NB4 (cell line): ENCODE data around the gene SGTA.

Experiments
- DNase-seq: peaks from one replicate; pipeline ENCODE4 v3.0.0; 2010; ENCODE audit warnings: low read depth
- H3K4me3 ChIP-seq: one replicate; pipeline ENCODE4 v1.5.1; 2011; ENCODE audit warnings: mild to moderate bottlenecking, low read depth, low read length, moderate library complexity
- MYC ChIP-seq: IDR thresholded peaks from 2 replicates; pipeline ENCODE4 v1.6.1; 2011; ENCODE audit warnings: low read depth, low read length
- POLR2A ChIP-seq: IDR thresholded peaks from 2 replicates; pipeline ENCODE4 v1.6.1; 2011; ENCODE audit warnings: mild to moderate bottlenecking; ENCODE audit not compliant: insufficient read length; ENCODE audit errors: extremely low read depth
- TF ChIP-seq, protein P1 (sequence below): IDR thresholded peaks from 2 replicates; pipeline ENCODE4 v1.6.1; 2011; ENCODE audit warnings: low read depth, low read length
- TF ChIP-seq, protein P2 (sequence below): IDR thresholded peaks from one replicate; pipeline ENCODE4 v1.5.1; 2012; ENCODE audit warnings: low read depth, low read length

SGTA gene

DNA sequence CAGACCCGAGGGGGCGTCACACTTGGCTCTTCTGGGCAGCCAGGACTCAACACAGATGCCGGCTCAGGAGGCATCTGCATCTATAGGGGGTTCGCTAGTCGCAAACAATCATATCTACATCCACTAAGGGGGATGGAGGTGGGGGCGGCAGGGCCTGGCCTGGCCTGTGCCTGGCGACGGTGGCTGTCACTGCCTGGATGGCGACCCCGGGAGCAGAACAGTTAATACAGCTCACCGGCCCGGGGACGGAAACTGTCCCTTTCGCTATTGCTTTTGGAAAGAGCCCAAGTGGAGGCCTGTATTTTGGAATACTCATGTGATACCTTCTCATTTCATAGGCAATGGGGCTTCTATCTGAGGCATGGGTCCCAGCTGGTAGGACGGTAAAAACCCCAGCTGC lies 17.7 kb downstream of the SGTA start:
- no peak for DNase-seq
- H3K4me3 ChIP-seq = no peak overlapping the region
- TF ChIP-seq, protein P1, sequence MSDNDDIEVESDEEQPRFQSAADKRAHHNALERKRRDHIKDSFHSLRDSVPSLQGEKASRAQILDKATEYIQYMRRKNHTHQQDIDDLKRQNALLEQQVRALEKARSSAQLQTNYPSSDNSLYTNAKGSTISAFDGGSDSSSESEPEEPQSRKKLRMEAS = no peak
- TF ChIP-seq, protein P2, sequence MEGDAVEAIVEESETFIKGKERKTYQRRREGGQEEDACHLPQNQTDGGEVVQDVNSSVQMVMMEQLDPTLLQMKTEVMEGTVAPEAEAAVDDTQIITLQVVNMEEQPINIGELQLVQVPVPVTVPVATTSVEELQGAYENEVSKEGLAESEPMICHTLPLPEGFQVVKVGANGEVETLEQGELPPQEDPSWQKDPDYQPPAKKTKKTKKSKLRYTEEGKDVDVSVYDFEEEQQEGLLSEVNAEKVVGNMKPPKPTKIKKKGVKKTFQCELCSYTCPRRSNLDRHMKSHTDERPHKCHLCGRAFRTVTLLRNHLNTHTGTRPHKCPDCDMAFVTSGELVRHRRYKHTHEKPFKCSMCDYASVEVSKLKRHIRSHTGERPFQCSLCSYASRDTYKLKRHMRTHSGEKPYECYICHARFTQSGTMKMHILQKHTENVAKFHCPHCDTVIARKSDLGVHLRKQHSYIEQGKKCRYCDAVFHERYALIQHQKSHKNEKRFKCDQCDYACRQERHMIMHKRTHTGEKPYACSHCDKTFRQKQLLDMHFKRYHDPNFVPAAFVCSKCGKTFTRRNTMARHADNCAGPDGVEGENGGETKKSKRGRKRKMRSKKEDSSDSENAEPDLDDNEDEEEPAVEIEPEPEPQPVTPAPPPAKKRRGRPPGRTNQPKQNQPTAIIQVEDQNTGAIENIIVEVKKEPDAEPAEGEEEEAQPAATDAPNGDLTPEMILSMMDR = no peak
- no peak for TF ChIP-seq MYC
- TF ChIP-seq POLR2A = no peak

DNA sequence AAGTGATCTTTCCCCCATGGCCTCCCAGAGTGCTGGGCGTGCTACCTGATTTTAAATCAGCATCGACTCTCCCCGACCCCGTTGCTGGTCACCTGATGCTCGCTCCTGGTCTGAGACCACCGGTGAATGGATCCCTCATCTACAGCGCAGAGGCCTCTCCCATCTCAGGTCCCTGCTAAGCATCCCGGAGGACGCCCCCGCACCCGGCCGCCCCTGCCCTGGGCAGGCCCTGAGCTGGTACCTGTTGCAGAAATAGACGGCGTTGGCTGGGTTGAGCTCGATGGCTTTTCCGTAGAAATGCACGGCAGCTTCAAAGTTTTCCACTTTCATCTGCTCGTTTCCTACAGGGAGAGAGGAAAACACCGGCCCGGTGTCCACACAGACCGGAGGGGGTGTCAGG lies 18.1 kb downstream of the SGTA start:
- DNase-seq = no peak
- TF ChIP-seq, protein P2 = no peak
- TF ChIP-seq MYC = no peak
- H3K4me3 ChIP-seq = no peak overlapping the region

DNA sequence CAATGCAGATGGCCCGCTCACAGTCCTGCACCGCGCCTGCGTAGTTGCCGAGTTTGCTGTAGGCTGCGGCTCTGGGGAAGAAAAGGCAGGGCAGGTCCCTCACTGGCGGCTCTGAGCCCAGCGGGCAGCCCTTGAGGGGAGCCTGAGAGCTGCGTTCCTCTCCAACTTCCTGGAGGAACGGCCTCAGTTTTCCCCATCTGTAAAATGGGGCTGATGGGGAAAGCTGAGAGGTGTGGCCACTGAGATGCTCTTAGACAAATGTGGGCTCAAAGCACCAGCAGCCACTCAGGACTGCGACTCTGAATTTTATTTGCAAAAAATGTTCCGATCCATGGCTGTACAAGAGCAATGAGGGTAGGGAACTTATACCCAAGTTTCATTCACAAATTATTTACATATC lies 19.4 kb downstream of the SGTA start:
- TF ChIP-seq, protein P1 = no peak
- no peak for TF ChIP-seq MYC
- H3K4me3 ChIP-seq = no peak overlapping the region
- no peak for DNase-seq

DNA sequence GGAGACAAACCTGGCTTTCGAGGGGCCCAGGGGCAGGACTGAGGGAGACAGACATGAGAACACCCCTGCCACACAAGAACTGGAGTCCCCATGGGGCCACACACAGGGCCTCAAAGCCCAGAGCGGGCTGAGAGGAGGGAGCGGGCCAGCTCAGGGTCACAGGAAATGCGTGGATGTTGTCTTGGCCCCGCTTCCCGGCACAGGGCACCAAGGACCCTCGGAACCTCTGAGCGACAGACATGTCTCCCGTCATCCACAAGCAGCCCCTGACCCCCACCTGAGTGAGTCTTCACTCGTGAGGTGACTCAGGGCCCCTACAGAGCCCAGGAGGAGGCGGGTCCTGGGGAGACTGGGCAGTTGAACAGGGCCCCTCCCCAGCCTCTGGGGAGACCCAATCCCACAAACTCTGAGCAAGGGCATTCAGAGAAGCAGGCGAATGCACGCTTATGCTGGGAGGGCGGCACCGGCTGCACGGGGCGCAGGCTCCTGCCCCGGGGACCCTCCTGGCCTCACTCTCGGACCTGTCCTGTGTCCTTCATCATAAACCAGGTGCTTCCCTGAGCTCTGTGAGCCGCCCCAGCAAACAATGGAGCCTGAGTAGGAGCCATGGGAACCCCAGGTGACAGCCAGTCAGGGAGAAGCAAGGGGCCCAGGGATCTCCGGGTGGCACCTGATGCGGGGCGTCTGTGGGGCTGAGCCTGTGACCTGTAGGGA lies 20.1 kb downstream of the SGTA start:
- DNase-seq = no peak
- H3K4me3 ChIP-seq = no peak overlapping the region
- TF ChIP-seq POLR2A (no peak), MYC (no peak)

DNA sequence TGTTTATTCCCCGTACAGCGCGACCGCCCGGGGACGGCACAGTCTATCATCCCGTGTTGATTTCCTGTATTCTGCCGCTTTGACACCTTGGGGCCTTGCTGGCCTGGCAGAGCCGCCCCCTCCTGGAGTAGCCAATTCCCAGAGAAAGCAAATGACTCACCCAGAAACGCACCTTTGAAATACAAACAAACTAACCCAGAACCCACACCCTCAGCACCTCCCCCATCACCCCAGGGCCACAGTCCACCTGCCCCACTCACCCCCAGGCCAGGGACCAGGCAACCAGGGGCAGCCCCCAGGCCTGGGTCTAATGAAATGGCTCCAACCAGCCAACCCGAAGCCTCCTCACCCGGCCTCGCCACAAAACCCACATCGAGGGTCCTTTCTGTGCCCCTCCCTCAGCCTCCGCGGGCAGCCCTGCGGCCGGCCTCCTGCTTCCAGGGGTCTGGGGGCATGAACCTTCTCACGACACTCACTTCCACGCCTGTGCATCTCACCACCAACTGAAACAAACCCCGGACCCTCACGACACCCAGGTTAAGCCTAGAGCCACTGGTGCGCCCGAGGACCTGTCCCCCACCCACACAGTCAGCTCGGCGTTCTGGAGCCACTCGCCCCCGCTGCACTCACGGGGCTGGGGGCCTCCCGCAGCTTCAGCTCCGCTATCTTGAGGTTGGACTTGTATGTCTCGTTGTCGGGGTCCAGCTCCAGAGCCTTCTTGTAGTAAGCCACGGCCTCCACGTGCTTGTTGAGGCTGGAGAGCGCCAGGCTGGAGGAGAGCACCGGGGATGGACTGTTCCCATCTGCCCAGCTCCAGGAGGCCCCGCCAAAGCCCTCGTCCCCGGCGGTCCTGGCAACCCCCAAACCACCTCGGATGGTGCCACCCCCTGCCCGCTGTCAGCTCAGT lies 20.9 kb downstream of the SGTA start:
- TF ChIP-seq, protein P2 = no peak
- TF ChIP-seq, protein P1 = no peak
- TF ChIP-seq POLR2A = no peak
- TF ChIP-seq MYC = no peak
- no peak overlapping the region for H3K4me3 ChIP-seq
- no peak for DNase-seq

DNA sequence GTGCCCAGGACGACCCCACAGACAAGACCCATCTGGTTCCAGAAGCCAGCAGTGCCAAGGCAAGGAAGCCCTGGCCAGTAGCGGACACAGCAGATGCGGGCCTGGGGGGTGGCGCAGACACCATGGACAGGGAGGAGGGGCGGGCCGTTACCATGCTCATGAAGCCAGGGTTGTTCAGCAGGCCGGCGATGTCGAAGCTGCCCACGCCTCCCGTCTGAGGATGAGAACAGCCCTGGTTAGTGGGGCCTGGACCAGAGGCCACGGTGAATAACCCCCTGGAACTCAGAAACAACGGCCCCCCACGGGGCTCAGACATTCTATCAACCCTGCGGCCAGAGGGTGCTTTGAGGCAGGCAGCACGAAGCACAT lies 21.8 kb downstream of the SGTA start:
- H3K4me3 ChIP-seq = no peak overlapping the region
- DNase-seq = no peak
- TF ChIP-seq, protein P2 = no peak
- TF ChIP-seq, protein P1 = no peak
- TF ChIP-seq MYC = no peak
- no peak for TF ChIP-seq POLR2A
